AML-193 (cell line): ENCODE measurements around the gene MAB21L3.

Source experiments
- DNase-seq, 2 experiments: peaks; one replicate each; lab custom pipeline; 2025; lab: John Stamatoyannopoulos, UW

MAB21L3 gene

GRCh38 chr1:116110567-116111523 lies at the start of gene MAB21L3:
Gene MAB21L3 (plus strand): TSS chr1:116111399. CDS start chr1:116112616, 1,217 bp downstream.
- no peak for DNase-seq

DNA sequence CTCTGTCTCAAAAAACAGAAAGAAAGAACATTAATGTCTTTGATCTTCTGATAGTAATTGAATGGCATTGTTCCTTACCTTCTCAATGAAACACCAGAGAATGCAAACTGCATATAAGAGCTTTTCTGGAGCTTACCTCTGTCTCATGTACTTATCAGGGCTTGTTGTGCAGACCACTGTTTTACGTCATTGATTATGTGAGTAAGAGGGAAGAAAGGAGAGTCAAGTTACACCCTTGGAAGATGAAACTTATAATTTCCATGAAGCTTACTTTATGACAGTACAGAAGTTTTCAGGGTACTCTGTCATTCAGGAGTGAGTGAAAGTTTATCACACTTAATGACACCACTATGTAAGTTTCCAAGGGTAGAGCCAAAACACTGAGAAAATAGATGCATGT lies 49.0 kb upstream of the MAB21L3 start:
- no peak for DNase-seq

DNA sequence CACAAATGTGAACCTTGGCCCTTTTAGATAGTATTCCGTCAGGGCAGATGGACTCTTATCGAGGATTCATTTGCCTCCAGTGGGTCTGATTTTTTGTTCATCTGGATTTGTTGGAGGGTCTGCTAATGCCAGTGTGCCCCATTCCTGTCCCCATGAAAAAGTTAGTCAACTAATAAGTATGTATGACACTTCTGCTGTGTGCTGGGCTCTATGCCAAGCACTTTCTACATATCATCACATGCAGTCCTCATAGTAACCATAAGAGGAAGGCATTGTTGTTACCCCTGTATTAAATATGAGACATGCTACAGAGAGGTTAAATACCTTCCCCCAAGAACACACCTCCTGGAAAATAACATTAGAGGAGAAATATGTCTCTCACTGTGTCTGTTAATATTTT lies 46.6 kb upstream of the MAB21L3 start:
- no peak for DNase-seq

- DNase-seq = no peak
Observed at GRCh38 chr1:116066868-116067565, 44.2 kb upstream of the MAB21L3 start.

DNA sequence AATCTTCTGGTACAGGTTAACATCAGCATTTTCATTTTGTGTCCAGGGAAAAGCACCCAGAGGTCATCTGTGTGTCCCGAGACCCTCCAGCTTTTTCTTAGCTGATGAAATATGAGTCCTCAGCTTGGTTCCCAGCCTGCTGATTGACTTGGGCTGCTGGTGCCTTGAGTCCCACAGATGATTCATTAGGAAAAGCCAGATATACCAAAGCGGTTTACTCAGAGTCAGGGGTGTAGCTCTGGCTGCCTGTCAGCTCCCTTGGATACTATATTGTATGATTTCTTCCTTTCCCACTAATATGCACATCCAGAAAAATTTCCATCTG lies 43.7 kb upstream of the MAB21L3 start:
- DNase-seq = no peak

DNA sequence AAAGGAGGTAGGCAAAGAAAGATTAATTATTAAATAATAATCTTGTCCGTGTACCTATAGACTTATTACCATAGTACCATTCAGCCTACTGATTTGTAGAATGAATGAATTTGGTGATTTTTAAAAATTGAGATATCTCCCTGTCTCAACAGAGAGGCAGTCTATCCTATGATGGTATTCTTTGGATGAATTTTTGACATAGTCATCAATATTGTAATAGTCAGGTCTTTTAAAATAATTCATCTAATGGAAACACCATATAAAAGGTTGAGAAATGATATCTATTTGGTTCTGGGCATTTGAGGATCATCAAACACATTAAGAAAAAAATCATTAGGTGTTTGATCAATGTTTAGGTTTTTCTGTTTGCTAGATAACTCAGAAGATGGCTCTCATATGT lies 35.6 kb upstream of the MAB21L3 start:
- DNase-seq = no peak

GRCh38 chr1:116075990-116076389 lies 35.2 kb upstream of the MAB21L3 start:
- no peak for DNase-seq

DNA sequence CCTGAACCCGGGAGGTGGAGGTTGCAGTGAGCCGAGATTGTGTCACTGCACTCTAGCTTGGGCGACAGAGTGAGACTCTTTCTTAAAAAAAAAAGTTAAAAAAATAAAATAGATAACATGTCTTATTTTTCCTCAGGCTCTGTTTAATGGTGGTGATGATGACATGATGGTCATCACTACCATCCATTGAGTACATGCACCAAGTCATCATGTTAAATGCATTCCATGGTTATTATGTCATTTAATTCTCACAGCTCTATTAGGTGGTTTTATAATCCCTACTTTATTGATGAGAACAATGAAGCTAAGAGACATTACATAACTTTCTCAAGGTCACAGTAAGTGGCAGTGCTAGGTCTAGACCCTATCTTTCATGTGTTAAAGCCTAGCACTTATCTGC lies 34.4 kb upstream of the MAB21L3 start:
- DNase-seq = no peak

GRCh38 chr1:116078699-116079223 lies 32.4 kb upstream of the MAB21L3 start:
- DNase-seq = no peak

GRCh38 chr1:116087628-116088027 lies 23.6 kb upstream of the MAB21L3 start:
- no peak for DNase-seq

- no peak for DNase-seq
Observed at GRCh38 chr1:116089870-116090269, 21.3 kb upstream of the MAB21L3 start.

GRCh38 chr1:116091083-116091482 lies 20.1 kb upstream of the MAB21L3 start:
- no peak for DNase-seq

DNA sequence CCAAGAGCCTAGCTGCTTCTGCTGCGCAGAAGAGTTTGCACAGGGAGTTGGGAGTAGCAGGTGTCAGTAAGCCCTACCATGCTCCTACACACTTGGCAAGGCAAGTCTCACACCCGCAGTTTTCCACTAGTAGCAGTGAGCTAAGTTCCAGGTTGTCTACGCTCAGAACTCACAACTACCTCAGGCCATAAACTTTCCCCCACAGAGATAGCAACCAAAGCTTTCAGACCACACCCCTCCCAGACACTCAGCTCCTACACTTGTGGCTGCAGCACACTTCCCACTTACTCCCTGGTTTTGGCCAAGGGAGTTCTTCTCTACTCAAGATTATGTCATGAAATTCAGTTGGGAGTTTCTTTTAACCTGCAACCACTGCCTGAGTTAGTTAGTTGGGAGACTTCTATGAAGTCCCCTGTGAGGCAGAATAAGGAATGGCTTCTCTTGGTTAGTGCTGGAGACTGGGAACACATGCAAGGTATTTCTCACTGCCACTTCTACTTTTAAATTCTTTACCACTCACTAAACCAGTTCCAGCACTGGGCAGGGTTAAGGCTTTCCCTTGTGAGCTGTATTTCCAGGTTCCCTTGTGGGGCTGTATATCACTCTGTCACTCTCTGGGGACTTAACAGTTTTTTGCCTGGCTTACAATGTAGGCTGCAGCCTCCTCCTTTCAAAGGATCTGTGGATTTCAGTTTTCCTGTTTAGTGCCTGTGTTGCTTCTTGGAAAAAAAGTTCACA lies 18.3 kb upstream of the MAB21L3 start:
- DNase-seq = no peak

- no peak for DNase-seq
Observed at GRCh38 chr1:116095027-116095426, 16.2 kb upstream of the MAB21L3 start.

GRCh38 chr1:116096013-116096618 lies 15.1 kb upstream of the MAB21L3 start:
- DNase-seq = no peak

DNA sequence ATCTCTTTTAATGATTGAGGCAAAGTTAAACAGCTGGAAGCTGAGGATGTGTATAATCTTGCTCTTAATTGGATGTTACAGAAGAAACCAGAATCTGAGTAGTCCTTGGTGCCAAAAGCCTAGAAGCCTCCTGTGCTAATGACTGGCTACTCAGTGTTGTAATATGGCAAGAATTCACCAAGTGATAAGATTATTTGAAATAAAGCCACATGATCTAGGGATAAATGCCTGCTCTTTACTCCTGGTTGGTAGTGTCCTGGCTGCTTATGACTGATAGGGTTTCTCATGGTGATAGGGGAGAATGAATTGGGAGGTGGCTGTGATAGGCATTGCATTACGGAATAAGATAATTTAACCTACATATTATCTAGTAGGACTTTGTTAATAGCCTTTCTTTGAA lies 13.6 kb upstream of the MAB21L3 start:
- DNase-seq = no peak

DNA sequence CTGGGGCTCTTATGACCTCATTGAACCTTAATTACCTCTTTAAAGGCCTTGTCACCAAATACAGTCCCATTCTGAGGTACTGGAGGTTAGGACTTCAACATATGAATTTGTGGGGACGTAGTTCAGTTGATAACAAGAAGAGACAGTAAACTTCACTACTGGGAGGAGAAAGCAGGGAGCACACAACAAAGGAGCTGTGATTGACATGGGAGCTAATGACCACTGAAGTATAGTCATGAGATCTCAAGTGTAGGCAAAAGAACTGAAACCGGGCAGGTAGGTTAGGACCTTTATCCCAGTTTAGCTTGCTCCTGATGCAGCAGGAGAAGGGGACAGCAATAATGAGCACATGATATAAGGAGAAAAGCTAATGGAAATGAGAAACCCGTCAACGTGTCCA lies 11.8 kb upstream of the MAB21L3 start:
- DNase-seq = no peak

DNA sequence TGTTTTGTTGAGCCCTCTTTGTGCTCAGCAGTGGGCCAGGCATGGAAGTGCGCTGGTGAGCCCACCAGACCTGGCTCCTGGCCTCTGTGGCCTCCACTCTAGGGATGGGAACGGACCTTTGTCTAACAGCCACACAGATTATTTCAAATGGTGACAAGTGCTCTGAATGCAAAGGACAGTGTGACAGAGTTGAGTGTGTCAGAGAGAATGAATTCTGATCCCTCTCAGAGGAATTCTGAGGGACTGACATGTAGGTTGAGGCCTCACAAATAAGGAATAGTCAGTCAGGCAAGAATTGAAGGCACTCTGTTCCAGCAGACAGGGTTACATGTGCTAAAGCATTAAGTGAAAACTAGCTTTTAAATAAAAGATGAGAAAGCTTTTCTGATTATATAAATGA lies 11.3 kb upstream of the MAB21L3 start:
- DNase-seq = no peak

DNA sequence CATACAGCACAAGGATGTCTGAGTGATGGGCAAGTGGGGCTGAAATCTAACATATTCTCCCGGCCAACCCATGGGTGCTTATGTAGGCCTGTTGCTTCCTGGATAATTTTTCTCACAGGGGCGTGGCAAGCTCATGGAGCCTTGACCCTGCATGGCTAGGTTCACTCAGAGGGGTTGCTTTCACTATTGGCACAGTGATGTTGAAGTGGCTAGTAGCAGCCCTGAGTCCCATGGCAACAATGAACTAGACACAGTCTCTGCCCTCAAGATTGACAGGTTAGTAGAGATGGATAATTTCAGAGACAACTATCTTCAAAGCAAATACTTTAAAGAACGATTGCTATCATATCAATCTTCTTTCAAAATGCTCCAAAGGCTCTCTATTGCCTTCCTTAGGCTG lies 6.5 kb upstream of the MAB21L3 start:
- DNase-seq = no peak

- DNase-seq = no peak
Observed at GRCh38 chr1:116105996-116106395, 5.2 kb upstream of the MAB21L3 start.

DNA sequence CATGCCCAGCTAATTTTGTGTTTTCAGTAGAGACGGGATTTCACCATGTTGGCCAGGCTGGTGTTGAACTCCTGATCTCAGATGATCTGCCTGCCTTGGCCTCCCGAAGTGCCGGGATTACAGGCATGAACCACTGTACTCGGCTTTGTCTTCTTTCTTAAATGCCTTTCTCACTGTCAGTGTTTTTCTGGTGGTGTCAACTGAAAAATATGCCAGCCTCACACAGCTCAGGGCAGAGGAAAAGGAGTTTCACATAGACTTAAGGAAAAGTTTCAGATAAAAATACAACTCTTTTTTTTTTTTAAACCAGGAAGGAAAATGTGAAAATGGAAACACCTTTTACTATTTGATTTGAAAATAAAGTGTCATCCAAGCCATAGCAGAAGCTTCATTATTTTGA lies 4.6 kb upstream of the MAB21L3 start:
- no peak for DNase-seq

DNA sequence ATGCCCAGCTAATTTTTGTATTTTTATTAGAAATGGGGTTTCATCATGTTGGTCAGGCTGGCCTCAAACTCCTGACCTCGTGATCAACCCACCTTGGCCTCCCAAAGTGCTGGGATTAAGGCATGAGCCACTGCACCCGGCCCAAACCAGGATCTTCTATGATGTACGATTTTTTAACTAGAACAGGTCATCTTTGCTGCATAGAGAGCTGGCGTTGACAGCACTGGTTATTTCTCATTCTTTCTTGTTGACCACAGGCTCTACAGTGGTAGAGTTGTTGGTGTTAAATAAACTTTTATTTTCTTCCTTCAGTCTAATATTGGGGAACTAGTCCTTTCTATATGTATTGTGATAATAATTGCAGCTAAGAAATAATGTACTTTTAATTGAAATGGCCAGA lies 3.8 kb upstream of the MAB21L3 start:
- no peak for DNase-seq
